HG03460 (cell line): ENCODE measurements around the gene FRS3.

Experiments
- ATAC-seq: cut with Tn5 transposase; IDR thresholded peaks from one replicate; pipeline ENCODE4 v1.9.1; 2021; ENCODE audit not compliant: unreplicated experiment

The FRS3 gene

GRCh38 chr6:41791305-41791704 lies 11.6 kb upstream of the FRS3 start:
- no peak for ATAC-seq

GRCh38 chr6:41790045-41790444 lies 10.3 kb upstream of the FRS3 start:
- no peak for ATAC-seq

- no peak for ATAC-seq
Observed at GRCh38 chr6:41789390-41789724, 9.7 kb upstream of the FRS3 start.

- peak; percentile 69 for ATAC-seq
Observed at GRCh38 chr6:41787219-41787917, 7.7 kb upstream of the FRS3 start, which contains the start of gene TOMM6. TSS of gene TOMM6 (plus strand) at chr6:41787694. CDS start at chr6:41787698, 4 bp downstream.

GRCh38 chr6:41786451-41787218 lies 6.9 kb upstream of the FRS3 start:
- ATAC-seq = peak; percentile 67

GRCh38 chr6:41785689-41786450 lies 6.2 kb upstream of the FRS3 start:
- peak; percentile 7 for ATAC-seq

- no peak for ATAC-seq
Observed at GRCh38 chr6:41785254-41785653, 5.6 kb upstream of the FRS3 start.

GRCh38 chr6:41784581-41785171 lies 5.0 kb upstream of the FRS3 start:
- ATAC-seq = no peak

GRCh38 chr6:41783106-41783780 lies 3.5 kb upstream of the FRS3 start:
- no peak for ATAC-seq

- ATAC-seq = no peak
Observed at GRCh38 chr6:41781366-41781730, 1.6 kb upstream of the FRS3 start.

GRCh38 chr6:41780551-41781365 lies 1.1 kb upstream of the FRS3 start, which contains the start of gene PRICKLE4:
TSS of gene PRICKLE4 (plus strand) at chr6:41780782. CDS start at chr6:41783474, 2,692 bp downstream.
- ATAC-seq = no peak

- peak; percentile 2 for ATAC-seq
Observed at GRCh38 chr6:41779336-41779735, 364 bp downstream of the FRS3 start.

- no peak for ATAC-seq
Observed at GRCh38 chr6:41778895-41779294, 805 bp downstream of the FRS3 start.

GRCh38 chr6:41777551-41778285 lies 2.0 kb downstream of the FRS3 start:
- ATAC-seq = no peak

- ATAC-seq = no peak
Observed at GRCh38 chr6:41775293-41775882, 4.3 kb downstream of the FRS3 start.

- ATAC-seq = no peak
Observed at GRCh38 chr6:41774841-41775240, 4.9 kb downstream of the FRS3 start.

- no peak for ATAC-seq
Observed at GRCh38 chr6:41771058-41771983, 8.4 kb downstream of the FRS3 start.
